ES-I3 (cell line): Measurements from ENCODE around the gene PPA2.

Experiments used
- H3K36me3 ChIP-seq: 2 replicates; pipeline ENCODE4 v1.6.1; 2013; ENCODE audit warnings: mild to moderate bottlenecking, low read length, control low read depth, moderate library complexity; ENCODE audit not compliant: insufficient read depth
- H3K4me1 ChIP-seq: 2 replicates; pipeline ENCODE4 v1.6.1; 2013; ENCODE audit warnings: mild to moderate bottlenecking, control low read depth, low read length; ENCODE audit not compliant: insufficient read depth
- H3K9ac ChIP-seq: 2 replicates; pipeline ENCODE4 v1.6.1; 2013; ENCODE audit warnings: low read depth, mild to moderate bottlenecking, low read length, moderate library complexity
- H3K9me3 ChIP-seq: 2 replicates; pipeline ENCODE4 v1.6.1; 2013; ENCODE audit warnings: mild to moderate bottlenecking, low read length, moderate library complexity; ENCODE audit not compliant: control insufficient read depth, insufficient read depth

Gene PPA2

DNA sequence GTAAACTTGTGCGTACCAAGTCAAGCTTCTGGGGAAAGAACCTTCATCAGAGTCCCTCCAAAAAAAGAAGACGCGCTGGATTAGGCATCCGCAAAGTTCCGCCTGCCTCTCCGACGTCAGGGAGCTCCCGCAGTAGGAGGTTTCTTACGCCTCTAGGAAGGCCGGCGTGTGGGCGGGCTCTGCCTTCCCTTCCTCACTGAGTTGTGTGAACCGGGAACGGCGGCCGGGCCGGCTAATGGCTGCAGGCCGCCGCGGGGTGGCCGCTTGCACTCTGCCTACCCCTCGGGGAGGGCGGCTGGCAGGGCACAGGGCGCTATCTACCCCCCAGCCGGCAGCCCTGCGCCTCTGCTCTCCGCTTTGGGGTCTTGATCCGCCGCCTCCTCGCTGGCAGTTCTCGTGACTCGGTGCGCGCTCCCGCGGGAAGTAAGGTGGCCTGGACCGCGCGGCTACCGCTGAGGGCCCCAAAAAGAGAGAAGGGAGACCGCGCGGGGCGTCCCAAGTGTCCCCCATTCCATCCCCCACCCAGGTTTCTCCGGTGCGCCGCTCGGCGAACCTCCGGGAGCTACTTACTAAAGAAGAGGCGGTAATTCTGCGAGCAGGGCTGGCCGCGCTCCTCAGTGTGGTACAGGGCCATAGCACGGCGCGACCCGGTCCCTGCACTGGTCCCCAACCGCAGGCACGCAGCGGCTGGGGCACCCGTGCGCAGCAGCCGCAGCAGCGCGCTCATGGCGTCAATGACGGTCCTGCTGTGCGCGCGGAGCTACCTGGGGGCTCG, at the start of gene PPA2:
Gene PPA2 (minus strand): TSS at position 739 of the 775 bp plus-strand sequence. CDS start 12 bp downstream, at position 727.
- Histone ChIP-seq H3K9ac (peak within 1 kb of the TSS; percentile 95), H3K4me1 (no peaks in the 10 kb centered on the region; the same call in 1 of the 2 replicates), H3K9me3 (no peaks in the 10 kb centered on the region), H3K36me3 (no peaks in the 10 kb centered on the region)

- Histone ChIP-seq H3K36me3 (no peaks in the 10 kb centered on the region; the same call in 1 of the 2 replicates), H3K4me1 (no peaks in the 10 kb centered on the region), H3K9me3 (no peaks in the 10 kb centered on the region), H3K9ac (no peak overlapping the region)
Measured at GRCh38 chr4:105520819-105521790, 47.2 kb upstream of the PPA2 start.

GRCh38 chr4:105510245-105510644, 36.4 kb upstream of the PPA2 start:
- Histone ChIP-seq H3K9me3 (no peaks in the 10 kb centered on the region), H3K36me3 (no peaks in the 10 kb centered on the region), H3K4me1 (no peaks in the 10 kb centered on the region), H3K9ac (no peak overlapping the region)

DNA sequence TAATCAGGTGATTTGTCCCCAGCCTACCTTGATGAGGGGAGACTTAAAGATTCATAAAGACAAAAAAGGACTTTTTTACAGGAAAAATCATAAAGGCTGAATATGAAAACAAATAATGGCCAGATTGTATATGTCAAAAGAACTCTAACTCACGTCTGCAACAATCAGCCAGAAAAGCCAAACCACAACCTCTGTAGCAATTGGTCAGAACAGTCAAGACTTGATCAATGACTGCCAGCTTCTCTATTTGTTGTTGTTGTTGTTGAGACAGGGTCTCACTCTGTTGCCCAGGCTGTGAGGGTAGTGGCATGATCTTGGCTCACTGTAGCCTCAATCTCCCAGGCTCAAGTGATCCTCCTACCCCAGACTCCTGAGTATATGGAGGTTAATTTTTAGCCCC, 35.9 kb upstream of the PPA2 start:
- Histone ChIP-seq H3K36me3 (no peaks in the 10 kb centered on the region), H3K9ac (no peak overlapping the region), H3K4me1 (no peaks in the 10 kb centered on the region), H3K9me3 (no peaks in the 10 kb centered on the region)

DNA sequence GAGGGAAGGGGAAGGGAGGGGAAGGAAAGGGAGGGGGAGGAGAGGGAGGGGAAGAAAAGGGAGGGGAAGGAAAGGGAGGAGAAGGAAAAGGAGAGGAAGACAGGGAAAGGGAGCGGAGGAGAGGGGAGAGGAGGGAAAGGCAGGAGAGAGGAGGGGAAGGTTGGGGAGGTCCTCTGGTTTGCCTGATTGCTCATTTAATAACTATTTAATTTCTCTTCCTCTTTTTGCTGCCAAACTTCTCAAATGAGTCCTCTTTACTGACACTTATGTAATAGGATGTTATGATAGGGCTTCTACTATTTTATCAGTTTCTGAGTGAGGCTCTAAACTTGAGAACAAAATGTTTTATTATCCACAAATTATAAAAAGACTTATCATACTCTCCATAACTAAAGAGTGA, 35.4 kb upstream of the PPA2 start:
- Histone ChIP-seq H3K9me3 (no peaks in the 10 kb centered on the region), H3K36me3 (no peaks in the 10 kb centered on the region), H3K9ac (no peak overlapping the region), H3K4me1 (no peaks in the 10 kb centered on the region)

GRCh38 chr4:105504744-105505143, 30.9 kb upstream of the PPA2 start:
- no peak overlapping the region for H3K9ac ChIP-seq
- no peaks in the 10 kb centered on the region for H3K9me3 ChIP-seq
- H3K4me1 ChIP-seq, result no peaks in the 10 kb centered on the region
- H3K36me3 ChIP-seq, result no peaks in the 10 kb centered on the region

GRCh38 chr4:105503484-105503883, 29.6 kb upstream of the PPA2 start:
- H3K36me3 ChIP-seq, result no peaks in the 10 kb centered on the region
- H3K9ac ChIP-seq, result no peak overlapping the region
- no peaks in the 10 kb centered on the region for H3K4me1 ChIP-seq
- H3K9me3 ChIP-seq, result no peaks in the 10 kb centered on the region

- no peaks in the 10 kb centered on the region for H3K36me3 ChIP-seq
- H3K9ac ChIP-seq, result no peak overlapping the region
- no peaks in the 10 kb centered on the region for H3K4me1 ChIP-seq
- no peaks in the 10 kb centered on the region for H3K9me3 ChIP-seq
Measured at GRCh38 chr4:105496899-105497298, 23.0 kb upstream of the PPA2 start.

- Histone ChIP-seq H3K9ac (no peak overlapping the region), H3K4me1 (no peaks in the 10 kb centered on the region), H3K9me3 (no peaks in the 10 kb centered on the region), H3K36me3 (no peaks in the 10 kb centered on the region)
Measured at GRCh38 chr4:105495667-105496066, 21.8 kb upstream of the PPA2 start.

DNA sequence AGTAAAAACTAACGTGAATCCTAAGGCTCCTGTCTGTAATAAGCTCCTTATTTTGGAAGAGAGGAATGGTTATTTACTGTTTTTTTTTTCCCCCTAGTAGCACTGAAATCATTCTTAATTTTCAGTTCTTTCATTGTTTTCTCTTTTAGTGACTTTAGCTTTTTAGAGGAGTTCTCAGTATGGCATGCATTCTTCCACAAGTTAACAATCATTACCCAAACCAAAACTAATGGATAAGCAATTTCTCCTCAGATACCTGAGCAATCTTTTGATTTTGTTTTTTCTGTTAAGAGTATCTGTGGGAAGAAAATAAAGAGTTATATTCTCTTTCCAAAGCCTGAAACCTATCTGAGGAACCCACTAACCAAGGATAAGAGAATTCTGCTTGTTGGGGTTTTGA, 16.7 kb upstream of the PPA2 start:
- Histone ChIP-seq H3K36me3 (no peaks in the 10 kb centered on the region), H3K4me1 (no peaks in the 10 kb centered on the region), H3K9me3 (no peaks in the 10 kb centered on the region), H3K9ac (no peak overlapping the region)

DNA sequence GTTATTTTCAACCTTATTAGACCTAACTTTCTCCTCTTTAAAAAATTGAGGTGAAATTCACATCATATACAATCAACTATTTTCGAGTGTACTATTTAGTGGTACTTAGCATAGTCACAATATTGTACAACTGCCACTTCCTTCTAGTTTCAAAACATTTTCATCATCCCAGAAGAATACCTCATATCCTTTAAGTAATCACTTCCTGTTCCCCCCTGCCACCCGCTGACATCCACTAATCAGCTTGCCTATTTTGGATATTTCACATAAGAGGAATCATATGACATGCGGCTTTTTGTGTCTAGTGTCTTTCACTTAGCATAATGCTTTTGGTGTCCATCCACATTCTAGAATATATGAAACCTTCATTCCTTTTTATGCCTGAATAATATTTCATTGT, 10.0 kb upstream of the PPA2 start:
- Histone ChIP-seq H3K4me1 (no peaks in the 10 kb centered on the region), H3K9ac (no peak overlapping the region), H3K36me3 (no peaks in the 10 kb centered on the region), H3K9me3 (no peaks in the 10 kb centered on the region)

DNA sequence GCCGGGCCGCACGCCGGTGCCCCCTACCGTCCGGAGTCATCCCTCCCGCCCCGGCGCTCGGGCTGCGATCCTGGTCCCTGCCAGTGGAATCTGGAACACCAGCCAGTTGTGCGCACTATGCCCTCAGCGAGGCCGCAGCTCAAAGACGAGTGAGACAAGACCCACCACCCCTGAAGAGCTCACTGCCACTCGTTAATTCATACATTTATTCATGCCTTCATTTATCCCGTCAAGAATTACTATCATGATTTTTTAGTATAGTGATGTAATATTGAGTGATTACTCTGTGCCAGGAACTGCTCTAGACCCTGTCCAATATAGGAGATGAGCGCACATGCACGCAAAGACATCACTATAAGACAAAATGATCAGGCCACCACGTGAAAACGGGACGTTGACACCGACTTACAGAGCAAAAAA, 247 bp upstream of the PPA2 start:
- Histone ChIP-seq H3K4me1 (no peaks in the 10 kb centered on the region; the same call in 1 of the 2 replicates), H3K9me3 (no peaks in the 10 kb centered on the region), H3K9ac (peak overlapping the region; percentile 95; the same call in 1 of the 2 replicates), H3K36me3 (no peaks in the 10 kb centered on the region)

- Histone ChIP-seq H3K4me1 (no peaks in the 10 kb centered on the region; the same call in 1 of the 2 replicates), H3K36me3 (no peaks in the 10 kb centered on the region), H3K9ac (peak overlapping the region; percentile 95), H3K9me3 (no peaks in the 10 kb centered on the region)
Measured at GRCh38 chr4:105472871-105473323, 965 bp downstream of the PPA2 start.

DNA sequence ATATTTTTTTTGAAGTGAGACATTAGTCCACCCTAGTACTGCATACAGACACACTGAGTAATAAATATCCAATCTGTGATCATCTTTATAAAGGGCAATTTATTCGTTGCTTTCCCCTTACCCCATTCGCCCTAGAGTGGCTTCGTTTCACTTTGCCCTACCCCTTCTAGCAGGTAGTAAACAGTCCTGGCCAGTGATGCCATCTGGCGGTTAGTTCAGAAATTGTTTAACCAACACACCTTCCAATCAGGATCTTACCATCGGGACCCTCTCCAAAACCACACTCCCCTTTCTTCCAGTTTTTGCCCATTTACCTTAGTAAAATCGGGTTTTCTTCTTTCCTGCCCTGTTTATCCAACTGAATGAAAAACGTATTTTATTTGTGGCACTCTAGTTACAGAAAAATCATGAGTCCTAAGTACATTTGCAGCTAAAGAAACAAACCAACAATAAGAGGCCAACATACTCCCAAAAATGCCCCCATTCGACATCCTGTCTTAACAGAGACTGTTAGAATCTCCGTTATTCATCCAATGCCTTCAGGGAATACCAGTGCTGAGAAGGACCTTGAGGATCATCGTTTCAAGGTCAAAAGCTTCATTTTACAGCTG, 2.2 kb downstream of the PPA2 start:
- Histone ChIP-seq H3K36me3 (no peaks in the 10 kb centered on the region; the same call in 1 of the 2 replicates), H3K4me1 (no peaks in the 10 kb centered on the region; the same call in 1 of the 2 replicates), H3K9me3 (no peaks in the 10 kb centered on the region), H3K9ac (peak overlapping the region; percentile 22; the same call in 1 of the 2 replicates)
